Fibroblast of skin of left quadriceps (primary cell): ENCODE data around the gene EXOC3.

Experiments
- DNase-seq, 2 experiments: peaks; one replicate each; pipeline ENCODE4 v3.0.0-alpha.2; 2013; ENCODE audit warnings: low read depth in 2 of 2

The EXOC3 gene

GRCh38 chr5:439181-439580, 3.8 kb upstream of the EXOC3 start:
- DNase-seq, result no peak

GRCh38 chr5:439636-440035, 3.3 kb upstream of the EXOC3 start:
- DNase-seq, result no peak

- DNase-seq, result no peak
Observed at GRCh38 chr5:440401-441201, 2.4 kb upstream of the EXOC3 start.

GRCh38 chr5:441996-442334, 1.0 kb upstream of the EXOC3 start:
- DNase-seq, result no peak

- DNase-seq, result no peak
Observed at GRCh38 chr5:443239-444151, 519 bp downstream of the EXOC3 start.

- no peak for DNase-seq
Observed at GRCh38 chr5:444226-444625, 1.2 kb downstream of the EXOC3 start.

- DNase-seq, result no peak
Observed at GRCh38 chr5:445591-445990, 2.6 kb downstream of the EXOC3 start.

- DNase-seq, result no peak
Observed at GRCh38 chr5:446066-446882, 3.3 kb downstream of the EXOC3 start.

- no peak for DNase-seq
Observed at GRCh38 chr5:446883-447263, 3.9 kb downstream of the EXOC3 start.

GRCh38 chr5:447501-447900, 4.5 kb downstream of the EXOC3 start:
- DNase-seq, result no peak

GRCh38 chr5:448061-448765, 5.2 kb downstream of the EXOC3 start:
- DNase-seq, result no peak

- no peak for DNase-seq
Observed at GRCh38 chr5:448766-449090, 5.8 kb downstream of the EXOC3 start.

- DNase-seq, result no peak
Observed at GRCh38 chr5:449151-449550, 6.2 kb downstream of the EXOC3 start.

GRCh38 chr5:451587-452458, 8.8 kb downstream of the EXOC3 start:
- no peak for DNase-seq

GRCh38 chr5:452978-453710, 10.2 kb downstream of the EXOC3 start:
- DNase-seq, result no peak

GRCh38 chr5:453725-454481, 10.9 kb downstream of the EXOC3 start:
- no peak for DNase-seq

- DNase-seq, result no peak
Observed at GRCh38 chr5:454936-455335, 12.0 kb downstream of the EXOC3 start.

GRCh38 chr5:455806-456205, 12.8 kb downstream of the EXOC3 start:
- no peak for DNase-seq
